WTC11 (cell line): Measurements from ENCODE around the gene EFHC2.
"Not testable (repeated sequence)": the region's sequence is repeated elsewhere in the genome, so short reads cannot be mapped to it uniquely, and the experiment has no call there.

Experiments used
- AR ChIP-seq: fragments of 250-450 bp; sonication (Bioruptor Pico); IDR thresholded peaks from 2 replicates; pipeline ENCODE4 v1.9.0; 2021; ENCODE audit warnings: mild to moderate bottlenecking
- ARID4B ChIP-seq: sonication (generic); formaldehyde crosslinking; IDR thresholded peaks from 2 replicates; pipeline ENCODE4 v1.8.0; 2023; ENCODE audit warnings: missing genetic modification reagents, mild to moderate bottlenecking, borderline replicate concordance
- CBFB ChIP-seq: sonication (generic); formaldehyde crosslinking; IDR thresholded peaks from 2 replicates; pipeline ENCODE4 v1.8.1; 2022; ENCODE audit warnings: mild to moderate bottlenecking, low read depth, missing genetic modification reagents
- CTCF ChIP-seq: fragments of 200-600 bp; IDR thresholded peaks from 2 replicates; pipeline ENCODE4 v1.8.0; 2022; ENCODE audit warnings: antibody characterized with exemption
- ESRRA ChIP-seq: sonication (generic); formaldehyde crosslinking; IDR thresholded peaks from 2 replicates; pipeline ENCODE4 v1.8.1; 2022; ENCODE audit warnings: mild to moderate bottlenecking, missing genetic modification reagents, borderline replicate concordance
- PRDM15 ChIP-seq: sonication (generic); formaldehyde crosslinking; IDR thresholded peaks from 2 replicates; pipeline ENCODE4 v1.8.0; 2022; ENCODE audit warnings: missing genetic modification reagents
- RELA ChIP-seq: sonication (generic); formaldehyde crosslinking; IDR thresholded peaks from 2 replicates; pipeline ENCODE4 v1.8.1; 2022; ENCODE audit warnings: missing genetic modification reagents, mild to moderate bottlenecking, borderline replicate concordance
- SMAD4 ChIP-seq: sonication (generic); formaldehyde crosslinking; IDR thresholded peaks from 2 replicates; pipeline ENCODE4 v1.8.0; 2022; ENCODE audit warnings: mild to moderate bottlenecking, missing genetic modification reagents
- ZNF281 ChIP-seq: sonication (generic); formaldehyde crosslinking; IDR thresholded peaks from 2 replicates; pipeline ENCODE4 v1.8.0; 2023; ENCODE audit warnings: mild to moderate bottlenecking, missing genetic modification reagents
- ZNF423 ChIP-seq: fragments of 250-450 bp; sonication (Bioruptor Pico); IDR thresholded peaks from 2 replicates; pipeline ENCODE4 v2.1.2; 2022; ENCODE audit warnings: mild to moderate bottlenecking, moderate library complexity
- ZNF671 ChIP-seq: fragments of 250-450 bp; sonication (Bioruptor Pico); IDR thresholded peaks from 2 replicates; pipeline ENCODE4 v1.8.0; 2021; ENCODE audit warnings: mild to moderate bottlenecking

GRCh38 chrX:44255742-44256141 lies 87.7 kb downstream of the EFHC2 start:
- not testable (repeated sequence) for TF ChIP-seq CTCF; PRDM15 (CRISPR knock-in tag); SMAD4 (CRISPR knock-in tag); ARID4B (CRISPR knock-in tag); CBFB (CRISPR knock-in tag); ESRRA (CRISPR knock-in tag); ZNF423 (CRISPR knock-in tag); RELA (CRISPR knock-in tag); AR; ZNF671 (CRISPR knock-in tag); ZNF281 (CRISPR knock-in tag)
